SU-DHL-6 (cell line): ENCODE data around the gene HMCES.

Source experiments
- CTCF ChIP-seq: fragments of 200-600 bp; sonication (generic); IDR thresholded peaks from one replicate; pipeline ENCODE4 v1.5.1; 2017; ENCODE audit warnings: antibody characterized with exemption, mild to moderate bottlenecking, low read length, moderate library complexity; ENCODE audit not compliant: insufficient read depth, poor library complexity, severe bottlenecking
- EZH2phosphoT487 ChIP-seq: fragments of 200-600 bp; sonication (generic), shearing (Covaris generic); conservative IDR thresholded peaks from 2 replicates; pipeline ENCODE4 v1.6.1; 2018; ENCODE audit warnings: mild to moderate bottlenecking, antibody characterized with exemption, low read length, moderate library complexity, mixed read lengths

GRCh38 chr3:129317014-129317771 is 38.5 kb downstream of the HMCES start:
- TF ChIP-seq CTCF (no peak), EZH2phosphoT487 (no peak)
